ENCODE results near the gene SCAPER. TPM values are rescaled to one million over a fixed set of nuclear protein-coding genes. Genes with fewer than 3 reads are reported as not detected.

SCAPER gene
- total RNA-seq, 1 experiment from 2014 or later, result 7.4 TPM

DNA sequence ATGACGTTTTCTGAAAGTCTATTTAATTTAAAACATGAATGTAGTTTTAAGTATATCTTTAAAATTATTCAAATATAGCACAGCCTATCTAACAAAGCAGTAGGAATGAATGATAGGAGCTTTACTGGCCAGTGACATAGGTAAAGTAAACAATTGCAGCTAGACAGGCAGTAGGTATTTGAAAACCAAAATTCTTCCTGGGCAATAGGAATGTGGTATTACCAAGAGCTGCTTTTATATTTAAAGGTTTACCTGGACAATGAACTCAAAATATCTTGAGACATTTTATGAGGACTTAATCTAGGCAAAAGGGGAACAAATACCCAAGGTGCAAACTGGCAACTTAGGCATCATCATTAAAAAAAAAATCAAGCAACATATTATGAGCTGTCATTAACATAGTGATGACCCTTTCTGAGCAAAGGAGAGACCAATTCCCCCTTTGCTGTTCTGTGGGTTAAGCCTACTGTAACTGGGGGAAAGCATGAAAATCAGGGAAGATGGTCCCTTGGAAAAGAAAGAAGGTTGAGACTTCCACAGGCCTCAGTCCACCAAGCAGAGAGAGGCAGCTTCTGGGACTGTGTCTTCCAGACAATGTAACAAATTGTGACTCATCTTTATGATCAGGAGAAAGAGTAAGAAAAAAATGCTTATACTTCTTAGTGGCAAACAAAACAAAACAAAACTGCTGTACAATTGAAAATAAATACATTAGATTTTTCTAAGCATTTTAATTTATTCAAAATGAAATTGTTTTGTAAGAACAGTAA, 555.7 kb downstream of the SCAPER start:
- Histone ChIP-seq H2BK12ac (ENCODE audit: insufficient read length, low read depth, low read length) (no peak overlapping the region), H3K9me3 (ENCODE audit: control insufficient read depth, low read depth, low read length) (no peaks in the 10 kb centered on the region), H3K79me2 (ENCODE audit: insufficient read depth, low read length) (no peaks in the 10 kb centered on the region), H2AK5ac (ENCODE audit: insufficient read length, low read length) (no peak overlapping the region), H3K4me2 (ENCODE audit: insufficient read depth, insufficient read length, low read length) (no peak overlapping the region), H2AFZ (ENCODE audit: low read length) (no peak overlapping the region), H3K9ac (ENCODE audit: extremely low read depth, insufficient read length, low read length) (no peak overlapping the region), H3K56ac (ENCODE audit: insufficient read length, low read depth, low read length) (no peak overlapping the region), H3K79me1 (ENCODE audit: insufficient read depth, low read depth, low read length, poor library complexity, severe bottlenecking) (no peaks in the 10 kb centered on the region), H3K4ac (ENCODE audit: low read depth, low read length) (no peak overlapping the region), H2BK20ac (ENCODE audit: low read depth, low read length, poor library complexity, severe bottlenecking) (no peak overlapping the region), H4K5ac (ENCODE audit: insufficient read length, low read depth, low read length) (no peak overlapping the region), H3K14ac (ENCODE audit: insufficient read depth, low read length) (no peak overlapping the region), H4K91ac (ENCODE audit: insufficient read length, low read depth, low read length) (no peak overlapping the region), H2BK15ac (ENCODE audit: low read depth, low read length) (no peak overlapping the region), H3K4me1 (ENCODE audit: insufficient read depth, low read length) (no peaks in the 10 kb centered on the region), H3K27ac (ENCODE audit: insufficient read length, low read depth, low read length) (no peak overlapping the region), H2BK5ac (ENCODE audit: insufficient read length, low read length) (no peak overlapping the region), H4K8ac (replicated peaks; ENCODE audit: insufficient read length, low read depth, low read length) (no peak overlapping the region), H3K18ac (ENCODE audit: insufficient read length, low read depth, low read length) (no peak overlapping the region), H2BK120ac (ENCODE audit: low read depth, low read length, poor library complexity, severe bottlenecking) (no peak overlapping the region), H3K23me2 (ENCODE audit: insufficient read length, low read depth, low read length, poor library complexity, severe bottlenecking) (peaks cover 13% of the 10 kb centered on the region), H3T11ph (ENCODE audit: low read length) (no peak overlapping the region), H3K27me3 (ENCODE audit: insufficient read depth, low read length) (peaks cover 25% of the 10 kb centered on the region; the same call in 1 of the 2 replicates), H3K23ac (ENCODE audit: insufficient read length, low read depth, low read length) (no peak overlapping the region), H4K20me1 (ENCODE audit: control insufficient read depth, insufficient read depth, insufficient read length) (no peaks in the 10 kb centered on the region)
- DNase-seq, result no peak
- Mint-ChIP-seq H3K27me3 (ENCODE audit: low read depth) (peaks cover 73% of the 10 kb centered on the region), H3K9me3 (no peaks in the 10 kb centered on the region), H3K36me3 (ENCODE audit: insufficient read depth in 1 of 3, low read depth in 3 of 3) (no peaks in the 10 kb centered on the region), H3K27ac (no peak overlapping the region), H3K4me3 (no peak overlapping the region), H3K4me1 (peaks cover 12 to 13% of the 10 kb centered on the region in 2 experiments)
- TF ChIP-seq, protein P1, sequence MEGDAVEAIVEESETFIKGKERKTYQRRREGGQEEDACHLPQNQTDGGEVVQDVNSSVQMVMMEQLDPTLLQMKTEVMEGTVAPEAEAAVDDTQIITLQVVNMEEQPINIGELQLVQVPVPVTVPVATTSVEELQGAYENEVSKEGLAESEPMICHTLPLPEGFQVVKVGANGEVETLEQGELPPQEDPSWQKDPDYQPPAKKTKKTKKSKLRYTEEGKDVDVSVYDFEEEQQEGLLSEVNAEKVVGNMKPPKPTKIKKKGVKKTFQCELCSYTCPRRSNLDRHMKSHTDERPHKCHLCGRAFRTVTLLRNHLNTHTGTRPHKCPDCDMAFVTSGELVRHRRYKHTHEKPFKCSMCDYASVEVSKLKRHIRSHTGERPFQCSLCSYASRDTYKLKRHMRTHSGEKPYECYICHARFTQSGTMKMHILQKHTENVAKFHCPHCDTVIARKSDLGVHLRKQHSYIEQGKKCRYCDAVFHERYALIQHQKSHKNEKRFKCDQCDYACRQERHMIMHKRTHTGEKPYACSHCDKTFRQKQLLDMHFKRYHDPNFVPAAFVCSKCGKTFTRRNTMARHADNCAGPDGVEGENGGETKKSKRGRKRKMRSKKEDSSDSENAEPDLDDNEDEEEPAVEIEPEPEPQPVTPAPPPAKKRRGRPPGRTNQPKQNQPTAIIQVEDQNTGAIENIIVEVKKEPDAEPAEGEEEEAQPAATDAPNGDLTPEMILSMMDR (conservative IDR thresholded peaks at IDR 0.05), result no peak
- WGBS (ENCODE audit: extremely low coverage, insufficient read length, low lambda C conversion rate), result no CpG with 5 or more reads among the region's 1 CpG

All from H9 (cell line).